ENCODE results near the gene CYB5R4.
"Not testable (repeated sequence)": the region's sequence is repeated elsewhere in the genome, so short reads cannot be mapped to it uniquely, and the experiment has no call there.

The CYB5R4 gene

GRCh38 chr6:83911278-83911677 lies 51.8 kb downstream of the CYB5R4 start:
- H3K9me3 Mint-ChIP-seq: no peaks in the 10 kb centered on the region
- DNase-seq: no peak
- no peaks in the 10 kb centered on the region for H3K27me3 Mint-ChIP-seq
- H3K36me3 Mint-ChIP-seq (ENCODE audit: low read depth): peaks cover 60% of the 10 kb centered on the region
- H3K4me3 Mint-ChIP-seq: no peak overlapping the region
- H3K27ac Mint-ChIP-seq: no peak overlapping the region
- peaks cover 18% of the 10 kb centered on the region for H3K4me1 Mint-ChIP-seq (ENCODE audit: low read depth)

DNA sequence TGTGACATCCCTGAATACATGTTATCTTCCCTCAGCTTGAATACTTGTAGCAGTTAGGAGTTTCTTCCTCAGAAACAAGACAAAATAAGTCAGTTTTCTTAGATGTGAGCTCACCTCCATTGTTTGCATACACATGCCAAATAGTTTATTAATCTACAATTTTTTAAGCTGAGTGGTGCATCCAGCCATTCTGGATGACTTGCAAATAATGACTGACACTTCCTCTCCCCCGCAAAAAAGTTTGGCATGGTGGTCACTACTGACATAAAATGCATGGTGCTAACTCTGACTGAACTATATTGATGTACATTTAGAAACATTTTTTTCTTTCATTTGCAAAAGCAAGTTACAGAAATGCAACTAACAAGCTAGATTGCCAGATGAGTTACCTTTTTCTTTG lies 55.5 kb downstream of the CYB5R4 start:
- Mint-ChIP-seq H3K27ac (no peak overlapping the region), H3K27me3 (no peaks in the 10 kb centered on the region), H3K4me1 (ENCODE audit: low read depth) (peaks cover 2% of the 10 kb centered on the region), H3K36me3 (ENCODE audit: low read depth) (peaks cover 47% of the 10 kb centered on the region), H3K9me3 (no peaks in the 10 kb centered on the region), H3K4me3 (no peak overlapping the region)
- DNase-seq: no peak

DNA sequence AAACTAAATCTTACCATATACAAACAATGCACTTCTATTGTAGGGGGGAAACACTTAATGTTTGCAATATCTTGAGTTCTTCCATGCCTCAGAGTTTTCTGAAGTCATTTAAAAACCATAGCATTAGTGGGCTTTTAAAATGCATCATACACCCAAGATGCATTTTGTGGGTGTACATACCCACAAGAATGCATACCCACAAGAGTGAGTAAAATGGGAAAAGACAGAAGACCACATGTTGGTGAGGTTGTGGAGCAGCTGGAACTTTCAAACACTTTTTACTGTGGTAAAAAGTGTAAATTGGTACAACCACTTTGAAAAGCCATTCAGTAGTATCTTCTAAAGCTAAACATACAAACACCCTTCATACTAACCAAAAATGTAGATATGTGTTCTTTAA lies 57.5 kb downstream of the CYB5R4 start:
- H3K9me3 Mint-ChIP-seq: no peaks in the 10 kb centered on the region
- no peaks in the 10 kb centered on the region for H3K4me1 Mint-ChIP-seq (ENCODE audit: low read depth)
- H3K4me3 Mint-ChIP-seq: no peak overlapping the region
- DNase-seq: no peak
- no peaks in the 10 kb centered on the region for H3K27me3 Mint-ChIP-seq
- no peak overlapping the region for H3K27ac Mint-ChIP-seq
- peaks cover 53% of the 10 kb centered on the region for H3K36me3 Mint-ChIP-seq (ENCODE audit: low read depth)

- no peak for DNase-seq
- Mint-ChIP-seq H3K27ac (no peak overlapping the region), H3K4me3 (no peak overlapping the region), H3K4me1 (ENCODE audit: low read depth) (no peaks in the 10 kb centered on the region), H3K27me3 (no peaks in the 10 kb centered on the region), H3K9me3 (no peaks in the 10 kb centered on the region), H3K36me3 (ENCODE audit: low read depth) (peaks cover 56% of the 10 kb centered on the region)
Measured at GRCh38 chr6:83920017-83920416, 60.5 kb downstream of the CYB5R4 start.

GRCh38 chr6:83921315-83921714 lies 61.8 kb downstream of the CYB5R4 start:
- no peaks in the 10 kb centered on the region for H3K9me3 Mint-ChIP-seq
- no peak for DNase-seq
- no peaks in the 10 kb centered on the region for H3K27me3 Mint-ChIP-seq
- no peak overlapping the region for H3K4me3 Mint-ChIP-seq
- H3K4me1 Mint-ChIP-seq (ENCODE audit: low read depth): no peaks in the 10 kb centered on the region
- H3K36me3 Mint-ChIP-seq (ENCODE audit: low read depth): peaks cover 61% of the 10 kb centered on the region
- H3K27ac Mint-ChIP-seq: no peak overlapping the region

DNA sequence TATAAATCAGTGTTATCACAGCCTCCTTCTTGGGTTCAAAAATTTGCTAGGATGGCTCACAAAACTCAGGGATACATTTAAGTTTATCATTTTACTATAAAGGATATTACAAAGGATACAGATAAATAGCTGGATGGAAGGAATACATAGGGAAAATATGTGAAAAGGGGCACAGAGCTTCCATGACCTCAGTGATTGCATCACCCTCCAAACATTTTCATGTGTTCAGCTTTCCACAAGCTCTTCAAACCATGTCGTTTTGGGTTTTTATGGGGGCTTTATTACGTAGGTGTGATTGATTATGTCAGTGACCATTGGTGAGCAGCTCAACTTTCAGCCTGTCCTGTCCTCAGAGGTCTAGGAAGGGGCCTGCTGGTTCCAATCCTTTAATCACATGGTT lies 68.0 kb downstream of the CYB5R4 start:
- Mint-ChIP-seq H3K27me3 (no peaks in the 10 kb centered on the region), H3K9me3 (no peaks in the 10 kb centered on the region), H3K4me3 (no peak overlapping the region), H3K4me1 (ENCODE audit: low read depth) (no peaks in the 10 kb centered on the region), H3K36me3 (ENCODE audit: low read depth) (peaks cover 83% of the 10 kb centered on the region), H3K27ac (no peak overlapping the region)
- DNase-seq: no peak

- Mint-ChIP-seq H3K9me3 (no peaks in the 10 kb centered on the region), H3K4me1 (ENCODE audit: low read depth) (no peaks in the 10 kb centered on the region), H3K27me3 (no peaks in the 10 kb centered on the region), H3K4me3 (no peak overlapping the region), H3K36me3 (ENCODE audit: low read depth) (peaks cover 81% of the 10 kb centered on the region), H3K27ac (no peak overlapping the region)
- no peak for DNase-seq
Measured at GRCh38 chr6:83928286-83928685, 68.8 kb downstream of the CYB5R4 start.

DNA sequence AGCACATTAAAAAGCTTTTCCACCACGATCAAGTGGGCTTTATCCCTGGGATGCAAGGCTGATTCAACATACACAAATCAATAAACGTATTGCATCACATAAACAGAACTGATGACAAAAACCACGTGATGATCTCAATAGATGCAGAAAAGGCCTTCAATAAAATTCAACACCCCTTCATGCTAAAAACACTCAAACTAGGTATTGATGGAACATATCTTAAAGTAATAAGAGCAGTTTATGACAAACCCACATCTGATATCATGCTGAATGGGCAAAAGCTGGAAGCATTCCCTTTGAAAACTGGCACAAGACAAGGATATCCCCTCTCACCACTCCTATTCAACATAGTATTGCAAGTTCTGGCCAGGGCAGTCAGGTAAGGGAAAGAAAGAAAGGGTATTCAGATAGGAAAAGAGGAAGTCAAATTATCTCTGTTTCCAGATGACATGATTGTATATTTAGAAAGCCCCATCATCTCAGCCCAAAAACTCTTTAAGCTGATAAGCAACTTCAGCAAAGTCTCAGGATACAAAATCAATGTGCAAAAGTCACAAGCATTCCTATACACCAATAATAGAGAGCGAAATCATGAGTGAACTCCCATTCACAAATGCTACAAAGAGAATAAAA lies 86.8 kb downstream of the CYB5R4 start:
- not testable (repeated sequence) for H3K4me1 Mint-ChIP-seq (ENCODE audit: low read depth)

DNA sequence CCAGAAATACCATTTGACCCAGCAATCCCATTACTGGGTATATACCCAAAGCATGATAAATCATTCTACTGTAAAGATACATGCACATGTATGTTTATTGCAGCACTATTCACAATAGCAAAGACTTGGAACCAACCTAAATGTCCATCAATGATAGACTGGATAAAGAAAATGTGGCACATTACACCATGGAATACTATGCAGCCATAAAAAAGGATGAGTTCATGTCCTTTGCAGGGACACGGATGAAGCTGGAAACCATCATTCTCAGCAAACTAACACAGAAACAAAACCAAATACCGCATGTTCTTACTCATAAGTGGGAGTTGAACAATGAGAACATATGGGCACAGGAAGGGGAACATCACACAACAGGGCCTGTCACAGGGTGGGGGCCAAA lies 88.5 kb downstream of the CYB5R4 start:
- H3K4me1 Mint-ChIP-seq (ENCODE audit: low read depth); DNase-seq; H3K27me3 Mint-ChIP-seq; H3K4me3 Mint-ChIP-seq; H3K27ac Mint-ChIP-seq: not testable (repeated sequence)
- H3K36me3 Mint-ChIP-seq (ENCODE audit: low read depth): peaks cover 50% of the 10 kb centered on the region
- H3K9me3 Mint-ChIP-seq: peaks cover 38% of the 10 kb centered on the region

More for the DNA sequence above, 86.8 kb downstream of the CYB5R4 start:
- not testable (repeated sequence) for DNase-seq, H3K27ac Mint-ChIP-seq, H3K4me3 Mint-ChIP-seq, H3K27me3 Mint-ChIP-seq
- Mint-ChIP-seq H3K36me3 (ENCODE audit: low read depth) (peaks cover 52% of the 10 kb centered on the region), H3K9me3 (peaks cover 38% of the 10 kb centered on the region)

DNA sequence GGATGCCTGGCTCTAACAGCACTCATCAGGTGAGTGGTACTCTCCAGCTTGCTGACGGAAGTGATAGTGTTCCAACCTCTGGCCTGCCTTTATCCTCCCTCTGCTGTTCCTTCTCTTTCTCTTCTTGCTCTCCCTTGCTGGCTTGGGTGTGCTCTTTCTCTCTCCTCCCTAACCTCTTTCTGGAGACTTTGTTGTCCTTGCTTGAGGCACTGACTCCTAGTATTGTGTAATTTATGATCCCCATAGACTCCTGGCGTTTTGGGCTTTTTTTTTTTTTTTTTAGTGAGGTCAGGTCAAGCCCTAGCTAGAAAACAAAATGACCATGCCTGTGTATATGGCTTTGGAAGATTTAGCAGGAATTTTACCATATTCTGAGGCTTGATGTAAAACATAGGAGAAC lies 89.4 kb downstream of the CYB5R4 start:
- Mint-ChIP-seq H3K9me3 (peaks cover 31% of the 10 kb centered on the region), H3K27ac (no peak overlapping the region), H3K4me1 (ENCODE audit: low read depth) (no peaks in the 10 kb centered on the region), H3K27me3 (no peaks in the 10 kb centered on the region), H3K4me3 (no peak overlapping the region), H3K36me3 (ENCODE audit: low read depth) (peaks cover 47% of the 10 kb centered on the region)
- no peak for DNase-seq

- H3K4me1 Mint-ChIP-seq (ENCODE audit: low read depth); DNase-seq; H3K27ac Mint-ChIP-seq; H3K4me3 Mint-ChIP-seq; H3K27me3 Mint-ChIP-seq: not testable (repeated sequence)
- Mint-ChIP-seq H3K9me3 (peaks cover 11% of the 10 kb centered on the region), H3K36me3 (ENCODE audit: low read depth) (peaks cover 62% of the 10 kb centered on the region)
Measured at GRCh38 chr6:83951423-83951822, 91.9 kb downstream of the CYB5R4 start.

GRCh38 chr6:83952830-83953229 lies 93.3 kb downstream of the CYB5R4 start:
- Mint-ChIP-seq H3K27ac (no peak overlapping the region), H3K4me3 (no peak overlapping the region), H3K27me3 (no peaks in the 10 kb centered on the region), H3K9me3 (peaks cover 3% of the 10 kb centered on the region), H3K36me3 (ENCODE audit: low read depth) (peaks cover 60% of the 10 kb centered on the region), H3K4me1 (ENCODE audit: low read depth) (no peaks in the 10 kb centered on the region)
- no peak for DNase-seq

- Mint-ChIP-seq H3K4me3 (no peak overlapping the region), H3K36me3 (ENCODE audit: low read depth) (peaks cover 74% of the 10 kb centered on the region), H3K27ac (no peak overlapping the region), H3K27me3 (no peaks in the 10 kb centered on the region), H3K4me1 (ENCODE audit: low read depth) (no peaks in the 10 kb centered on the region), H3K9me3 (no peaks in the 10 kb centered on the region)
- no peak for DNase-seq
Measured at GRCh38 chr6:83954371-83954770, 94.9 kb downstream of the CYB5R4 start.

GRCh38 chr6:83958241-83958685 lies 98.8 kb downstream of the CYB5R4 start:
- peaks cover 82% of the 10 kb centered on the region for H3K36me3 Mint-ChIP-seq (ENCODE audit: low read depth)
- H3K9me3 Mint-ChIP-seq: peaks cover 10% of the 10 kb centered on the region
- no peak for DNase-seq
- no peak overlapping the region for H3K4me3 Mint-ChIP-seq
- no peaks in the 10 kb centered on the region for H3K4me1 Mint-ChIP-seq (ENCODE audit: low read depth)
- H3K27me3 Mint-ChIP-seq: no peaks in the 10 kb centered on the region
- H3K27ac Mint-ChIP-seq: no peak overlapping the region

GRCh38 chr6:83960664-83961063 lies 101.2 kb downstream of the CYB5R4 start:
- Mint-ChIP-seq H3K4me3 (no peak overlapping the region), H3K36me3 (ENCODE audit: low read depth) (peaks cover 86% of the 10 kb centered on the region), H3K27ac (no peak overlapping the region), H3K4me1 (ENCODE audit: low read depth) (no peaks in the 10 kb centered on the region), H3K9me3 (peaks cover 29% of the 10 kb centered on the region), H3K27me3 (no peaks in the 10 kb centered on the region)
- DNase-seq: no peak

DNA sequence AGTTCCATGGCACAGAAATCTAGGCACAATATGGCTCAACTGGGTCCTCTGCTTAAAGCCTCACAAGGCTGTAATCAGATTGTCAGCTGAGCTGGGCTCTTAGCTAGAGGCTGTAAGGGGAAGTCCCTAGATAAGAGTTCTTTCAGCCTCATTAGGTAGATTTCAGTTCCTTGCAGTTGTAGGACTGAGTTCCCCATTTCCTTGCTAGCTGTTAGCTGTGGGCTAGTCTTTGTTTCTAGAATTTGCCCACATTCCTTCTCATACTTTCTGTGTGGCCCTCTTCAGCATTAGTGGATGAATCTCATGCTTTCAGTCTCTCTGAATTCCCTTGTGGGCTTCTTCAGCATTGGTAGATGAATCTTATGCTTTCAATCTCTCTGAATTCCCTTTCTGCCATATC lies 103.1 kb downstream of the CYB5R4 start:
- Mint-ChIP-seq H3K4me1 (ENCODE audit: low read depth) (no peaks in the 10 kb centered on the region), H3K4me3 (no peak overlapping the region), H3K27ac (no peak overlapping the region), H3K27me3 (no peaks in the 10 kb centered on the region), H3K9me3 (peaks cover 32% of the 10 kb centered on the region), H3K36me3 (ENCODE audit: low read depth) (peaks cover 80% of the 10 kb centered on the region)
- no peak for DNase-seq

Data from activated T-cell treated with anti-CD3 and anti-CD28 coated beads, Interleukin-2, amount 50 U/mL, for 24 hours (primary cell).